Upper lobe of left lung (tissue), 6 donors: Measurements from ENCODE around the gene TMEM238. TPM values are rescaled to one million over a fixed set of nuclear protein-coding genes. Genes with fewer than 3 reads are reported as not detected.
A peak's percentile ranks its signal among the peaks of the same experiment; 100 is the strongest.

Source experiments
- ATAC-seq, 2 donors: fragments of 200-7000 bp; cut with Tn5 transposase; one replicate each; pipeline ENCODE4 v1.9.1; 2022; ENCODE audit warnings: mild to moderate bottlenecking in 2 of 2, moderate library complexity in 2 of 2; ENCODE audit not compliant: low FRiP score in 2 of 2
- DNase-seq, 2 donors: peaks; one replicate each; pipeline ENCODE4 v3.0.0-alpha.2; 2019 to 2020
- H3K27ac ChIP-seq, 4 donors: fragments of 200-600 bp; sonication (generic); one replicate each; pipeline ENCODE4 v1.5.1; 2016 to 2019
- H3K27me3 ChIP-seq, 4 donors: fragments of 200-600 bp; sonication (generic); one replicate each; pipeline ENCODE4 v1.5.1; 2017 to 2019
- H3K36me3 ChIP-seq, 4 donors: fragments of 200-600 bp; sonication (generic); one replicate each; pipeline ENCODE4 v1.5.1; 2016 to 2019
- H3K4me1 ChIP-seq, 4 donors: fragments of 200-600 bp; sonication (generic); one replicate each; pipeline ENCODE4 v1.5.1; 2018 to 2019
- H3K4me3 ChIP-seq, 4 donors: fragments of 200-600 bp; sonication (generic); one replicate each; pipeline ENCODE4 v1.5.1; 2017 to 2019; ENCODE audit warnings: mild to moderate bottlenecking in 2 of 4, moderate library complexity in 1 of 4
- H3K9me3 ChIP-seq, 4 donors: fragments of 200-600 bp; sonication (generic); one replicate each; pipeline ENCODE4 v1.5.1; 2018 to 2019
- CTCF ChIP-seq, 6 experiments: fragments of 450-650 bp in 4 of 6; fragments of 200-600 bp in 2 of 6; sonication (generic) in 2 of 6; IDR thresholded peaks; one replicate each; pipeline ENCODE4 v1.5.1; 2016 to 2019; ENCODE audit warnings: antibody characterized with exemption in 6 of 6
- EP300 ChIP-seq, 4 donors: sonication (generic); formaldehyde crosslinking; IDR thresholded peaks; one replicate each; pipeline ENCODE4 v1.5.1; 2017; ENCODE audit warnings: antibody characterized with exemption in 4 of 4, control low read depth in 2 of 4
- POLR2A ChIP-seq, 4 donors: fragments of 450-650 bp; IDR thresholded peaks; one replicate each; pipeline ENCODE4 v1.5.1; 2016 to 2017; ENCODE audit warnings: antibody characterized with exemption in 4 of 4, mild to moderate bottlenecking in 2 of 4
- POLR2AphosphoS5 ChIP-seq, 2 donors: sonication (generic); formaldehyde crosslinking; IDR thresholded peaks; one replicate each; pipeline ENCODE4 v1.5.1; 2017; ENCODE audit warnings: antibody characterized with exemption in 2 of 2
- WGBS, 2 donors: methylation state at CpG; one replicate each; pipeline ENCODE4 v1.1.5; 2017 to 2018; 5-methylcytosine and 5-hydroxymethylcytosine counted together
- total RNA-seq, 6 donors: library from RNA; depleted of rRNA in 4 of 6; stranded (reverse); fragments of >200 nt in 4 of 6; gene quantifications; one replicate each; pipeline versions ENCODE4 v1.1.0 to v1.2.1, GENCODE V29; 2016 to 2021
- donor health status: DM: no; HTN: no; CAD: no; lungs with moderate emphysema.
- donor health status: DM: no; HTN: yes; CAD: no; lungs with severe emphysema.

TMEM238 gene
- total RNA-seq = 10 to 100 TPM; 22.0 to 54.6 (median 36.0) TPM

DNA sequence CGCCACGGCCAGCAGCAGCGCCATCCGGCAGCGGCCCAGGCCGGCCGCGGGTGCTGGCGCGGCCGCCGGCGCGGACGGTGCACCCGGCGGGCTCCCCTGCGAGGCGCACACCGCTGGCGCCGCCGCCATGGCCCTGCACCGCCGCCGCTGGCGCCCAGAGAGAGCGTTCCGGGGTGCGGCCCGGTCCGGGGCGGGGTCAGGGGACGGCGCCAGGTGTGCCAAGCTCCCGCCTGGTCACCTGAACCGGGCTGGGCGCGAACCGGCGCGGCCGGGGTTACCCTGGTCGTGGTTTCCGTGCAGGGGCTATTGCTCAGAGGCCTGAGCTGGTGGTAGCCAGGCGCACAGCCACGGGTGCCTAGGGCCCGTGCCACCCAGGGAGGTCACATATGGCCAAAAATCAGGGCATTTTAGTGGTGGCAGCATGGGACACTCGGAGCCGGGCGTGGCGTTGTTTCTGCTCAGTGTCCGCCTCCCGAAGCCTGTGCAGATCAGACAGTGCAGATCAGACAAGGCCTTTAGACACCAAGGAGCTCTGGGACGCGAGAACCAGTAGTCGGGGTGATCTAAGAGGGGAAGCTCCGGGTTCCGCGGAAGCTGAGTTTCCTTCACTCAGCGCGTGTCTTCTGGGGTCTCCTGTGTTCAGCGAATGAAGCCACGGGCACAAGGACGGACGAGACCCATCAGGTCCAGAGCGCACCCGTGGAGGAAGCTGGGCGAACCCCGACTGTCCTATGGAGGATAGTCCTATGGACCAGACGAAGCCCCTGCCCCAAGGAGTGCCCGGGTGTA lies at the start of gene TMEM238:
TMEM238 (minus strand) TSS at position 162 of the 789 bp plus-strand sequence; CDS start at position 129, 33 bp downstream.
- DNase-seq = peak; percentile 68 to 94
- peaks cover 12 to 30% (median 18%) of the 10 kb centered on the region in 4 donors for H3K36me3 ChIP-seq
- peak in 1 of 2 donors; percentile 44 for ATAC-seq
- peak within 1 kb of the TSS; percentile 91 to 97 (median 92) for H3K27ac ChIP-seq
- H3K4me1 ChIP-seq = peaks cover 40 to 51% (median 42%) of the 10 kb centered on the region in 4 donors
- no peaks in the 10 kb centered on the region for H3K9me3 ChIP-seq
- peak within 1 kb of the TSS; percentile 47 to 99 (median 85) for H3K4me3 ChIP-seq
- WGBS, 2 donors = 29 to 37% methylated on average over 14 to 45 of the region's 72 CpGs
- H3K27me3 ChIP-seq = no peaks in the 10 kb centered on the region
- TF ChIP-seq EP300 (IDR thresholded peaks at IDR 0.05) (no peak), POLR2A (IDR thresholded peaks at IDR 0.05) (peak in 1 of 4 donors; percentile 63), CTCF (IDR thresholded peaks at IDR 0.05) (peak in 2 of 6 experiments; percentile 33 to 45), POLR2AphosphoS5 (IDR thresholded peaks at IDR 0.05) (peak in 1 of 2 donors; percentile 20)

DNA sequence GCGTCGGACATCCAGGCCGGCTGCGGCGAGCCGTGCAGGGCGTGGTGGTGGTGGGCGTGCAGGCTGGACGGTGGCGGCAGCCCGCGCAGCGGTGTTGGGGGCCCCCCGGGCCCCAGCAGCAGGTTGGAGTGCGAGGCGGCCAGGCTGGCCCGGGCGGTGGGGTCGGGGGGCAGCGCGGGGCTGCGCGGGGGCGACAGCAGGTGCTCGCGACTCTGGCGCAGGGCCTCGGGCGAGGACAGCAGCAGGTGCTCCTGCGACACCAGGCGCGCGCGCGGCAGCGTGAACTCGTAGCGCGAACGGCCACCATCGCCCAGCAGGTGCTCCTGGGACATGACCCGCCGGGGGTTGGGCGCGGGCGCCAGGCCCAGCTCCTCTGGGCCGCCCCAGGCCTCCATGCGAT lies 49.2 kb upstream of the TMEM238 start:
- Histone ChIP-seq H3K4me3 (no peak overlapping the region), H3K27me3 (peaks cover 0 to 34% (median 5%) of the 10 kb centered on the region in 4 donors), H3K4me1 (no peaks in the 10 kb centered on the region), H3K27ac (no peak overlapping the region), H3K9me3 (no peaks in the 10 kb centered on the region), H3K36me3 (no peaks in the 10 kb centered on the region)
- DNase-seq (peak in 1 of 2 donors; percentile 75), ATAC-seq (no peak)
- 10 to 19% methylated on average over 9 to 24 of the region's 48 CpGs for WGBS, 2 donors
- TF ChIP-seq CTCF (IDR thresholded peaks at IDR 0.05) (no peak), EP300 (IDR thresholded peaks at IDR 0.05) (no peak), POLR2A (IDR thresholded peaks at IDR 0.05) (no peak), POLR2AphosphoS5 (IDR thresholded peaks at IDR 0.05) (no peak)

GRCh38 chr19:55432241-55432959 lies 48.3 kb upstream of the TMEM238 start:
- H3K27me3 ChIP-seq = peaks cover 0 to 29% (median 5%) of the 10 kb centered on the region in 4 donors

DNA sequence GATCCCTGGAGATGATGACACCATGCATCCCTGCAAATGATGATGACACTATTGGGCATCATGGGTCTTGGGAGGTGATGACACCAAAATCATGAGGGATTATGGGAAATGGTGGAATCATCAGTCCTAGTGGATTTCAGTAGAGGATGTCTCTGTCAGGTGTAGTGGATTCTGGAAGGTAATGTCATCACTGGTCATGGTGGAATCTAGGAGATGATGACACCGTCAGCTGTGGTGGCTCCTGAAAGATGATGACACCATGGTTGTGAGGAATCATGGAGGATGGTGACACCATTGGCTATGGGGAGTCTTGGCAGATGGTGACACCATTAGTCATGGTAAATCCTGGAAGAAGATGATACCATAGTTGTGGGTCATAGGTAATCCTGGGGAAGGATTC lies 47.1 kb upstream of the TMEM238 start:
- Histone ChIP-seq H3K4me3 (no peak overlapping the region), H3K9me3 (no peaks in the 10 kb centered on the region), H3K27me3 (peaks cover 0 to 29% (median 5%) of the 10 kb centered on the region in 4 donors), H3K36me3 (no peaks in the 10 kb centered on the region), H3K4me1 (no peaks in the 10 kb centered on the region), H3K27ac (no peak overlapping the region)
- ATAC-seq (no peak), DNase-seq (no peak)
- no peak for TF ChIP-seq POLR2AphosphoS5 (IDR thresholded peaks at IDR 0.05)
- TF ChIP-seq EP300 (IDR thresholded peaks at IDR 0.05) = no peak
- TF ChIP-seq POLR2A (IDR thresholded peaks at IDR 0.05) = no peak
- TF ChIP-seq CTCF (IDR thresholded peaks at IDR 0.05) = no peak
- 100% methylated on average over 1 of the region's 1 CpG for WGBS, 2 donors

More at GRCh38 chr19:55432241-55432959, 48.3 kb upstream of the TMEM238 start:
- Histone ChIP-seq H3K27ac (no peak overlapping the region), H3K4me1 (no peaks in the 10 kb centered on the region), H3K4me3 (no peak overlapping the region), H3K36me3 (no peaks in the 10 kb centered on the region), H3K9me3 (no peaks in the 10 kb centered on the region)
- ATAC-seq = no peak
- DNase-seq = no peak
- TF ChIP-seq EP300 (IDR thresholded peaks at IDR 0.05) (no peak), CTCF (IDR thresholded peaks at IDR 0.05) (no peak), POLR2A (IDR thresholded peaks at IDR 0.05) (no peak), POLR2AphosphoS5 (IDR thresholded peaks at IDR 0.05) (no peak)
- 88 to 93% methylated on average over 11 to 14 of the region's 14 CpGs for WGBS, 2 donors
